K562 (cell line): ENCODE data around the gene PLCB3. TPM values are rescaled to one million over a fixed set of nuclear protein-coding genes. Genes with fewer than 3 reads are reported as not detected.
A peak's percentile ranks its signal among the peaks of the same experiment; 100 is the strongest.

Experiments
- HDAC8 ChIP-seq: fragments of 450-650 bp; IDR thresholded peaks from 2 replicates; pipeline ENCODE4 v1.6.1; 2016; ENCODE audit warnings: mild to moderate bottlenecking, missing genetic modification characterization, moderate library complexity, missing compliant biosample characterization
- MXD1 ChIP-seq: fragments of 250-450 bp; sonication (Bioruptor Pico); IDR thresholded peaks from 2 replicates; pipeline ENCODE4 v1.8.0; 2021; ENCODE audit warnings: borderline replicate concordance, mild to moderate bottlenecking, moderate library complexity; ENCODE audit not compliant: poor library complexity, severe bottlenecking
- POLR2G ChIP-seq: fragments of 200-400 bp; formaldehyde crosslinking; IDR thresholded peaks from 2 replicates; pipeline ENCODE4 v1.6.1; 2017; ENCODE audit warnings: low read depth, mild to moderate bottlenecking, antibody characterized with exemption, low read length, moderate library complexity
- POLR2H ChIP-seq: IDR thresholded peaks from 2 replicates; pipeline ENCODE4 v1.6.1; 2016; ENCODE audit warnings: missing genetic modification characterization, low read depth, mild to moderate bottlenecking, control low read depth, missing compliant biosample characterization, moderate library complexity
- RBFOX2 ChIP-seq: fragments of 200-400 bp; formaldehyde crosslinking; IDR thresholded peaks from 2 replicates; pipeline ENCODE4 v1.6.1; 2017; ENCODE audit warnings: low read depth, mild to moderate bottlenecking, low read length, moderate library complexity
- RBM39 ChIP-seq: fragments of 200-400 bp; formaldehyde crosslinking; optimal IDR thresholded peaks from 2 replicates; pipeline ENCODE3; 2018; ENCODE audit warnings: low read depth, low read length
- RREB1 ChIP-seq: fragments of 250-450 bp; sonication (Bioruptor Pico); IDR thresholded peaks from 2 replicates; pipeline ENCODE4 v1.4.0; 2020
- SP1 ChIP-seq: sonication (generic); formaldehyde crosslinking; IDR thresholded peaks from 2 replicates; pipeline ENCODE4 v1.8.1; 2022; ENCODE audit warnings: mild to moderate bottlenecking, missing genetic modification reagents
- YY1 ChIP-seq, 3 experiments: IDR thresholded peaks; 2 replicates each; pipeline ENCODE4 v1.6.1; 2011; ENCODE audit warnings: low read length in 2 of 3, mild to moderate bottlenecking in 2 of 3, moderate library complexity in 2 of 3, borderline replicate concordance in 1 of 3, control low read depth in 1 of 3, low read depth in 1 of 3; ENCODE audit not compliant: insufficient read depth in 3 of 3, insufficient replicate concordance in 2 of 3, control insufficient read depth in 1 of 3, insufficient read length in 1 of 3; ENCODE audit errors: extremely low read depth in 1 of 3
- ZNF592 ChIP-seq: fragments of 450-650 bp; IDR thresholded peaks from 2 replicates; pipeline ENCODE4 v1.6.1; 2017; ENCODE audit warnings: antibody characterized with exemption, mild to moderate bottlenecking
- ZNF639 ChIP-seq, 2 experiments: fragments of 200-800 bp in 1 of 2; sonication (Bioruptor generic) in 1 of 2; sonication (generic) in 1 of 2; formaldehyde crosslinking in 1 of 2; IDR thresholded peaks in 1 of 2; conservative IDR thresholded peaks in 1 of 2; 2 replicates each; pipeline versions ENCODE4 v1.5.0 to v1.6.1; 2016 to 2020; ENCODE audit warnings: missing compliant biosample characterization in 1 of 2, missing genetic modification characterization in 1 of 2, missing genetic modification reagents in 1 of 2
- polyA plus RNA-seq, 8 experiments: library from polyadenylated mRNA; depleted of rRNA in 4 of 8; stranded (reverse) in 5 of 8; unstranded in 3 of 8; fragments of >200 nt; fragmentation: Nextera tagmentation in 2 of 8; fragmentation: Illumina TruSeq in 1 of 8; extraction: Ambion mirVana in 2 of 8; extraction: Trizol in 1 of 8; gene quantifications; 2 replicates each; pipeline versions ENCODE4 v1.2.1 to v1.2.3, GENCODE V29; 2011 to 2014; ENCODE audit warnings: inconsistent platforms in 1 of 8, missing spikeins in 1 of 8
- total RNA-seq, 7 experiments: library from RNA; depleted of rRNA in 6 of 7; stranded (reverse); fragments of >200 nt in 6 of 7; fragmentation: Illumina TruSeq in 2 of 7; extraction: Trizol in 2 of 7; gene quantifications; 2 replicates each; pipeline versions ENCODE4 v1.2.1 to v1.2.3, GENCODE V29; 2011 to 2021; ENCODE audit warnings: low replicate concordance in 1 of 7

PLCB3 gene
- total and polyA plus RNA-seq, 9 of the 15 experiments (the other 6 are each of a cell fraction or from before 2014, with no cell fraction given), result 0.31 to 44.8 (median 14.6) TPM

- TF ChIP-seq ZNF639 (CRISPR knock-in tag; conservative IDR thresholded peaks at IDR 0.05 in 1 of 2, IDR thresholded peaks at IDR 0.05 in 1 of 2) (no peak), MXD1 (no peak), RBM39 (no peak), ZNF592 (no peak), POLR2G (peak; percentile 78), SP1 (CRISPR knock-in tag) (0 out of 2 replicates have a peak, but pooled peaks have one; percentile 40), HDAC8 (tag) (no peak), RREB1 (CRISPR knock-in tag) (no peak), POLR2H (0 out of 2 replicates have a peak, but pooled peaks have one; percentile 50), RBFOX2 (peak; percentile 20; the same call in 1 of the 2 replicates), YY1 (IDR thresholded peaks at IDR 0.05; ENCODE audit: borderline replicate concordance in 1 of 3, control insufficient read depth in 1 of 3, extremely low read depth in 1 of 3, insufficient read depth in 3 of 3, insufficient read length in 1 of 3, insufficient replicate concordance in 2 of 3, low read depth in 1 of 3, low read length in 2 of 3) (peak in 1 of 3 experiments; percentile 42)
These were observed 53.9 kb downstream of the PLCB3 start, which contains the start of gene ESRRA (continued) for GRCh38 chr11:64305075-64305690.
